Stimulated activated naive CD4-positive, alpha-beta T cell treated with Interleukin-2 at 50 U/mL for 16 hours (primary cell): ENCODE measurements around the gene RAB17.

Experiments
- DNase-seq: peaks from one replicate; lab custom pipeline; 2025; lab: John Stamatoyannopoulos, UW

The RAB17 gene

DNA sequence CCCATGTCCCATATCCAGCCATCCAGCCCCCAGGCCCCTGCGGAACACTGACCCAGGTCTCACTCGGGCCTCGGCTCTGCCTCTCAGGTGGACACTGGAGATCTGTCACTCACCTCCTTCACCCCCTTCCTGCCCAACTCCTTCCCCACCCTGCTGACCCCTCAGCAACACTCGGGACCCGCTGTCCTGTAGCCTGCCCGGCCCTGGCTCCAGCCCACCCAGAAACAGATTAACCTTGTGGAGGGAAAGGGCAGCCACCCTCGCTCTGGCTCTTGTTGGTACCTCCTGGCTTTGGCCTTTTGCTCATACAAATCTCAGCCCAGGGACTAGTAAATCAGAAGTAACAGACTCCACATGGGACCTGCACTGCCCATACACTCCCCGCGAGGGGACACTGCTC lies 53.9 kb downstream of the RAB17 start:
- DNase-seq, result no peak

GRCh38 chr2:237536083-237536415 lies 54.5 kb downstream of the RAB17 start:
- no peak for DNase-seq

DNA sequence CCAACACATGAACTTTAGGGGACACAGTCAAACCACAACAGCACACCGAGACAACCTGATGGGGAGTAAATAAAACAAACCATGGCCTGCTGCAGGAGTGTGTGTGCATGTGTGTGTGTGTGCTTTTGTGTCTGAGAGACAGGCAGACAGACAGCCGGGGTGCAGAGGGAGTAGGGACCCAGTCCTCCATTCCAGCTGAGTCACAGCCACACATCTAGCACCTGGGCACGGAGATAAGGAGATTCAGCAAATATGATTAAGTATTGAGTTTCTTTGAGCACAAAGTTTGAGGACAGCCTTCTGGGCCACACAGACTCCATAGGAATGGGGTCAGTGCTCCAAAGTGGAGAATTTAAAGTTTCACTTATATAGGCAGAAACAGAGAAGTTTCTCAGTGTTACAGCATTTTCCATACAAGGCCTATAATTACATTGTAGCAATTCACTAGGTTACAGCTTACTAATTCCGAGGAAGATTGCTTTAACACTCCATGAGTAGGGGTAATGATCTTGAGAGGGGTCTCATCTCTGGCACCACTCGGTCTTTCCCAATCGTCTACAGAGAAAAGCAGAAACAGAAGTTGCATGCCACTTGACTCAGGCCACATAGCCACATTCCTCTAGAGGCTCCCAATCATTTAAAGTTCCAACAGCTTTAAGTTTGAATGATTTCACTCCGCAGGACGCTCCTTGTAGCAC lies 55.0 kb downstream of the RAB17 start:
- no peak for DNase-seq

DNA sequence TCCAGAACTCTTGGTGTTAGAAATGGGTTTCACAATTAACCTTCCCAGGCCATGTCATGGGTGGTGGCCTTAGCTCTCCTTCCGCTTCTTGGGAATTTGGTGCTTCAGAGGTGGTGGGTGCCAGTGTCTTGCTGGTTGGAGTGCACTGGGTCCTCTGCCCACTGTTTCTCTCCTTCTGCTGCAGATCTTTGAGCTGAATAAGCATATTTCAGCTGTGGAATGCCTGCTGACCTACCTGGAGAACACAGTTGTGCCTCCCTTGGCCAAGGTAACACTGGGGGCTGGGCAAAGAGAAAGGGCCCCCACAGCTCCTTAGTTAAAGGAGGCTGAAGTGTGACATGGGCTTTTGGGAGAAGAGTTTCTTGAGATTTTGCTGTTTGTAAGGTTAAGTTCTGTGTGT lies 56.2 kb downstream of the RAB17 start:
- DNase-seq, result no peak

DNA sequence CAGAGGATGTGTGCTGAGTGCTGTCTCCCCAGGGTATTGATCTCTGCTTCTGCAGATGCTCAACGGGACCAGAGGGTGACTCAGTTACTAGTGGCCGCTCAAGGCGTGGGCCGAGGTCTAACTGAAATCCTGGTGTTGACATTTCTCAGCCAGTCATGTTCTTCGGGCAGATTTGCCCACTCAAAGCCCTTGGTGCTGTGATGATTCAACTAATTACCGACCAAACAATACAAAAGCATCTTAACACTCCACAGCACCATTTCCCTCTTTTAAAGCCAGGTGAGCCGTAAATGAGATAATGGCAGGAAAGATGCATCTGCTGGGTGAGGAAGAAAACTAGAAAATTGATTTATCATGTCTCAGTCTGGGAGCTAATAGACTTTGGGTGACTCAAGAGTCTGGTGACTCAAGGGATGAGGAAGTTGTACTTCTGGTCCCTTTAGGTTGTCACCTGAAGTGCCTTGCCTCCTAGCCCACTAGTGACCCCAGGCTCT lies 56.8 kb downstream of the RAB17 start:
- no peak for DNase-seq

GRCh38 chr2:237532160-237532559 lies 58.4 kb downstream of the RAB17 start:
- DNase-seq, result no peak

DNA sequence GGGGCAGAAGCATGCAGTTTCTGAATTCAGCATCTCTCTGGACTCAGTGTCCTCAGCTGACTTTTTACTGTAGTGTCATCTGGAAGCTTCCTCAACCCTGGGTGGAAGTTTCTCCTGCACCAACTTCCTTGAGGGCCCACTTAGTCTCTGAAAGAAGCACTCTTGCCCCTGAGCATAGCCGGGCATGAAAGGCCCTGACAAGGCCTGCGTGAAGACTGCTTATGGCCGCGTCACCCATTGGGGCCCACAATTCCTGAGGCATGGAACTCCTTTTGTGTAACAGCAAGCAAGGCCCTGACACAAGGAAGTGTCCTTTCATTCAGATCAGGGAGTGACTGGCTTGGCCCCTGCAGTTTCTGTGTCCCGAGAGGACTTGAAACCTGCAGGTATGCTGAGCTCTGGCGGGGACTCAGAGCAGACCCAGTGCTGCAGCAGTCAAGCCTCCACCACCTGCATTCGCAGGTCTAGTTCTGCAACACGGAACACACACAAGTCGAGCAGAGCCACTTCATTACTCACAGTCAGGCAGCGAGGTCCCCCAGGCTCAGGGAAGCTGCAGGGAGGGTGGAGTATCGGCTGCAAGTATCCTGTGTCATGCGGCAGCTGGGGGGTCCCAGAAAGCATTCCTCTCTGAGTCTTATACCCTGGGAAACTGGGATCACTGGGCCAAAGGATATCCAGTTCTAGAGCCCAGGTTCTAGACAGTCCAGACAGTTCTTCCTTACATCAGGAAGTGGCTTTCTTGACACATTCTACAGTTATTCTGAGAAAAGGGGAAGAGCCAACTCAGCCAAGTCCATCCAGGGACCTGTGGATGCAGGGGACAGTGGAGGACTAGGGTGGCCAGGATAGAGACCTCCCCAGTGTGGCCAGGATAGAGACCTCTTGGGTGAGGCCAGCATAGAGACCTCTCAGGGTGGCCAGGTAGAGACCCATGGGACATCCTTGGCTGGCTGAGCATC lies 59.8 kb downstream of the RAB17 start:
- no peak for DNase-seq

DNA sequence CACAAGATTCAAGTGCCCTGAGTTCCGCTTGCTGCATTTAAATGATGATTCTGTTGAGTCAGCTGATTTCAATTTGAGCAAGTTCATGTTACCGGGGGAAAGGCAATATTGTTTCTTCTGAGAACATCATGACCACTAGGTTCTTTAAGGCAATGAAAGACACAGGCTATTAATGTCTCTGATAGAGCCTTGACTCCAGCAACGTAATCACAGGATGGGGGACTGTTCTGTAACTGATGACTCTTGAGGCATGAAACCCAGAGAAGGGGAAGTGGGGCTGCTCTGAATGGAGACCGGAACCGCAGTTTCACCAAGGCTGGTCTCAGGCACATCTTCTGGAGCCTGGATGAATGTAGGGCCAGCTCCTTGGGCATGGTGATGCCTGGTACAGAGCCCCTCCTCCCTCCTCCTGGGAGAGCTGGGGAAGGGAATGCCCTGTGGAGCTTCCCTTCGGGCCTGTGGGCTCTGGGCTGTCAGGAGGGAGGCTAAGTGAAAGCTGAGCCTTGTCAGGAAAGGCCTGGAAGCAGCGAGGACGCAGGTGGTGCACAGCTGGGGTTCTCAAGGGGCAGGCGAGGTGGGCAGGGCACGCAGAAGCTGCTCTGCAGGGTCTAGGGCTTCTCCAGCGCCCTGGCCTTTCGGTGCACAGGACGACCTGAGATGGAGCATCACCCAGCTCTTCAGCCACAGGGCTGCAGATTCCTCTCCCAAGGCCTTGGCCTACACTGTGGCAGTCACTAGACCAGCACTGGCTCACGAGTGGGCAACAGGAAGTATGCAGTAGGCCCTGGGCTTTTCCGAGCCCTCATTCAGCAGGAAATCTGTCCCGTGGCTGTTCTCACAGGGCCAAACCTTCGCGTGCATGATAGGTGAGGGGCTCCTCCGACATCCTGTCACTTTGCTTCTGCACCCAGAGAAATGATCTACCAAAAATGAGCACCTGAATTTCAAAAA lies 60.8 kb downstream of the RAB17 start:
- no peak for DNase-seq

GRCh38 chr2:237527766-237528165 lies 62.8 kb downstream of the RAB17 start:
- no peak for DNase-seq

DNA sequence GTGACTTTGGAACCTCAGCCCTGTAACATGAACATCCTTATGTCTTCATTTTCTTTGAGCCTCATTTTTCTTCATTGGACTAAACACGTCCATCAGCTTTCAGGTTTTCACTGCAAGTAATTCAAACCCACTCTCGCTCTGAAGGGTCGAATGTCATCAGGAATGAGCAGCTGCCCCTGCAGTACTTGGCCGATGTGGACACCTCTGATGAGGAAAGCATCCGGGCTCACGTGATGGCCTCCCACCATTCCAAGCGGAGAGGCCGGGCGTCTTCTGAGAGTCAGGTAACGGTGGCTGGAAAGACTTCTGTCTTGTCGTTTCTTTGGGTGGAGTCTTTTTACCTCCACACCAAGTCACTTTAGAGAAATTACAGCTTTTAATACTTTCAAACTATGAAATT lies 63.3 kb downstream of the RAB17 start:
- no peak for DNase-seq

GRCh38 chr2:237525559-237526157 lies 64.9 kb downstream of the RAB17 start:
- no peak for DNase-seq

GRCh38 chr2:237524631-237525030 lies 65.9 kb downstream of the RAB17 start:
- no peak for DNase-seq
